LNCaP clone FGC (cell line): ENCODE results near the gene LIMCH1.
A peak's percentile ranks its signal among the peaks of the same experiment; 100 is the strongest.

ENCODE experiments used
- DNase-seq: peaks from one replicate; pipeline ENCODE4 v3.0.0-alpha.2; 2011; ENCODE audit warnings: low read depth
- H3K4me3 ChIP-seq: 2 replicates; pipeline ENCODE4 v1.5.1; 2011; ENCODE audit warnings: mild to moderate bottlenecking, low read depth, low read length, control low read depth
- TF ChIP-seq, protein P1 (sequence below): IDR thresholded peaks from 2 replicates; pipeline ENCODE4 v1.5.1; 2012; ENCODE audit warnings: mild to moderate bottlenecking; ENCODE audit not compliant: control insufficient read depth, insufficient read depth; ENCODE audit errors: extremely low read depth

The LIMCH1 gene

DNA sequence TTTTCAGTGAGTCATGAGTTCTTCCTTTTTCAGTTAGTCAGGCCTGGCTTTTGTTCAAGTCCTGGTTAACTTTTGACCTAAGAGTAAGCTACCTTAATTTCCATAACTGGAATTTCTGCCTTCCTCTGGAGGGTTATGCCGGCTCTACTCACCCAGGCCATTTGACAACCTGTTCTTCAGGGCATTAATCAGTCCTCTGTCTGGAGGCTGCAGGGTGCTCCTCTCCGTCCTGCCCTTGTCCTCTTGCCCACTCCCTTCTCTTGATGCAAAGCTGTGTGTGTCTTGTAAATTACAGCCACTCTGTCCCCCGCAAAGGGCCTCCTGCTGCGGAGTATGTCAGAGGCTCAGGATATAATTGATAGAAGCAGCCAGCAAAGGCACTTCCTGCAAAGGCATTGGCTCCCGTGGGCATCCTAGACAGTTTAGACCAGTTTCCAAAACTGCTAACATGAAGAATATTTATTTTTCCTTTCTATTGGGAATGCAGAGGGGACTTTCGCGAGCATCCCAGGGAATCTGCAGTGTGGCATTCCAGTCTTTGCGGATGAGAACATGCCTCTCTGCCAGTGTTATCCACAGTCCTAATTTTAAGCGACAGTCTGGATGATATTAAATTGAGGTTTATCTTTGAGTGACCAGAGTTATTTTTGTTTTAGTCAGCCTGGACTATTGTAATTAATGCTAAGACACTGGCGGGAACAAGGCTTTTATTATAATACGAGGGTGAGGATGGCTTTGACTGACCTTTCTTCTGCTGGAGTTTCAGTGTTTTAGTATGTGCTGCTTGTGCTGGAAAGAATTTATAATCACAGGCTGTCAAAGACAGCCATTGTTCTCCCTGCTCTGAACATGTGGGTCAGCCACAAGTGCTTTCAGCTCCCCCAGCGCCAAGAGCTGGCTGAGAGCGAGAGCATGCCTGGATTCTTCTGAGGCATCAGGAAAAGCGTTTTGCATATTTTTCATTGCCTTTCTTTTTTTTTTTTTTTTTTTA, 74.2 kb downstream of the LIMCH1 start:
- DNase-seq, result peak; percentile 94
- H3K4me3 ChIP-seq, result no peak overlapping the region
- TF ChIP-seq, protein P1, sequence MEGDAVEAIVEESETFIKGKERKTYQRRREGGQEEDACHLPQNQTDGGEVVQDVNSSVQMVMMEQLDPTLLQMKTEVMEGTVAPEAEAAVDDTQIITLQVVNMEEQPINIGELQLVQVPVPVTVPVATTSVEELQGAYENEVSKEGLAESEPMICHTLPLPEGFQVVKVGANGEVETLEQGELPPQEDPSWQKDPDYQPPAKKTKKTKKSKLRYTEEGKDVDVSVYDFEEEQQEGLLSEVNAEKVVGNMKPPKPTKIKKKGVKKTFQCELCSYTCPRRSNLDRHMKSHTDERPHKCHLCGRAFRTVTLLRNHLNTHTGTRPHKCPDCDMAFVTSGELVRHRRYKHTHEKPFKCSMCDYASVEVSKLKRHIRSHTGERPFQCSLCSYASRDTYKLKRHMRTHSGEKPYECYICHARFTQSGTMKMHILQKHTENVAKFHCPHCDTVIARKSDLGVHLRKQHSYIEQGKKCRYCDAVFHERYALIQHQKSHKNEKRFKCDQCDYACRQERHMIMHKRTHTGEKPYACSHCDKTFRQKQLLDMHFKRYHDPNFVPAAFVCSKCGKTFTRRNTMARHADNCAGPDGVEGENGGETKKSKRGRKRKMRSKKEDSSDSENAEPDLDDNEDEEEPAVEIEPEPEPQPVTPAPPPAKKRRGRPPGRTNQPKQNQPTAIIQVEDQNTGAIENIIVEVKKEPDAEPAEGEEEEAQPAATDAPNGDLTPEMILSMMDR, result no peak

DNA sequence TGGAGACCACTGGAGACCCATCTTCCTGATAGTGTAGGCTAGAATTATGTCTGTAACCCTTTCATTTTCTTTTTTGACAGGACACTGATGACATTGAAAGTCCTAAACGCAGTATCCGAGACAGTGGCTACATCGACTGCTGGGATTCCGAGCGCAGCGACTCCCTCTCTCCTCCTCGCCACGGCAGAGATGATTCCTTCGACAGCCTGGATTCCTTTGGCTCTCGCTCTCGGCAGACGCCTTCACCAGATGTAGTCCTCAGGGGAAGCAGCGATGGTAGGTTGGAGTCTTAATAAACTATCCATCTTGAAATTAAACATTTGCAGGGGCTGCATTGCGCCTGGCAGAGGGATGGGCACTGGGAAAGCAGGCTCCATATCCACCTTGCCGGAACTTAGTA, 75.4 kb downstream of the LIMCH1 start:
- no peak overlapping the region for H3K4me3 ChIP-seq
- TF ChIP-seq, protein P1, result no peak
- no peak for DNase-seq

DNA sequence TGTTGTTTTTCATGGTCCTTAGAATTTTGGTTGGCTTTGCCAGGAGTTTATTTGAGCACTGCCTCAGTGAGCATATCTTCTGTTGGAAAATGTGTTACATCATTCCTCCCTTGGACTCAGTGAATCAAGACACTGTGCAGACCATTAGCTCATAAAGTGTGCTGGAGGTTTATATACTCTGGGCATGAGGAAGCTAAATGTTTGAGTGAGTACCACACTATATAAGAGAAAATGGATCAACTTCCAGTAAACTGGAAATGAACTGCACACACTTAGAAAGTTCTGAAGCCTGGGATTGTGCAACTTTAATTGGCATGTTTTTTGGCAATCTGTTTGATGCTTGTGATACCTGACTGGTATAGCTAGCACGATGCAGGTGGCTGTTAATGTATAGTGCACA, 75.9 kb downstream of the LIMCH1 start:
- TF ChIP-seq, protein P1, result no peak
- H3K4me3 ChIP-seq, result no peak overlapping the region
- peak; percentile 45 for DNase-seq

DNA sequence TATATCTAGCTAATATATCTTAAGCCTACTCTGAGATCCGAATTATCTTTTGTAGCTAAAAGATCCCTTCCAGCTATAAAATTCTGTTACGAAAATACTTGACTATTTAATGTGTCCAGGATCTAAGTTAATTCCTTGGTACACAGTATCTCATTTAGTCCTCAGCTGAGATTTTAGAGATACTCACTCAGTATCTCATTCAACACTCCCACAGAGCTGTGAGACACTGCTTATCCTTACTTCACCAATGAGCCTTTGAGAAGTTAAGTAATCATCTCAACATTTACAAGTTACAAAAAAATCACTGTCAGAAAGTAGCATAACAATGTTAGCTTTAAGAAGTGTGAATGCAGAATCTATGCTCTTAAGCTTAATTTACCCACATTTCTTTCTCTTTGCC, 76.6 kb downstream of the LIMCH1 start:
- TF ChIP-seq, protein P1, result no peak
- DNase-seq, result no peak
- no peak overlapping the region for H3K4me3 ChIP-seq

DNA sequence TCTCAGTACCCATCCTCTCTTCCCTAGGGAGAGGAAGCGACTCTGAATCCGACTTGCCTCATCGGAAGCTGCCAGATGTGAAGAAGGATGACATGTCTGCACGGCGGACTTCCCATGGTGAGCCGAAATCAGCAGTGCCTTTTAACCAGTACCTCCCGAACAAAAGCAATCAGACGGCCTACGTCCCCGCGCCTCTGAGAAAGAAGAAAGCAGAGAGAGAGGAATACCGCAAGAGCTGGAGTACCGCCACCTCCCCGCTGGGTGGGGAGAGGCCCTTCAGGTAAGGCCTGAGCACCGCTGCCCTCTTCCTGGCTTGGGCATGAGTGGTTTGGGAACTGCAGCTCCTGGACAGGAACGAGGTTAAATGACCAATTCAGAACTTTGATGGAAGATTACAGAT, 81.2 kb downstream of the LIMCH1 start:
- DNase-seq, result no peak
- H3K4me3 ChIP-seq, result no peak overlapping the region
- TF ChIP-seq, protein P1, result no peak

DNA sequence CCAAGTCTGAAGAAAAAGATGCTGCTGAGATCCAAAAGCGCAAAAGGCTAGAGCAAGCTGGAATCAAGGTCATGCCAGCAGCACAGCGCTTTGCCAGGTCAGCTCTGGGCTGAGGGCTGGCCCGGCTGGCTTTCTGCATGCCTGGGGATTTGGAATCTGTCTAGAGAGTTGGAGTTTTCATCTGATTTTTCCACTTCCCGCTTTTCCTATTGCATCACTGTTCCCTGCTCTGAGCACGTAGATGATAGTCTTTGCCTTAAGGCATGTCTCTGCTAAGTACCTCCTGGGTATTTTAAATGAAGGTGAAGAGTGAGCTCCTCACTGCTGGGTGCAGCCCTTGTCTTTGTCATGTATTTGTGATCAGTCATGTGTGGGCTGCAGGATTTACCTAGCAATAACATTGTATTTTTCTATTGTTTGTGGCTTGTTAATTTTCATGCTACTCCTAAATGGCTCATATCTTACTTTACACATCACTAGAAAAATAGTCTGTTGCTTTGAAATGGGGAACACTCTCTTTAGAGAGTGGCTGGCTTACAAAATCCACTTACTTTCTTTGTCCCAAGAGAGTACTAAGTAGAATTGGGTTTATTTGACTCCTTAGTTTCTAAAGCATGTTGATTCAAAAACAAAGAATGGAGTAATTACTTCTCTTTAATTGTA, 82.8 kb downstream of the LIMCH1 start:
- TF ChIP-seq, protein P1, result no peak
- no peak overlapping the region for H3K4me3 ChIP-seq
- DNase-seq, result no peak
